Neural cell (in vitro differentiated cells): ENCODE data around the gene FHAD1. TPM values are rescaled to one million over a fixed set of nuclear protein-coding genes. Genes with fewer than 3 reads are reported as not detected.

Experiments used
- H2AFZ ChIP-seq: fragments of 200-600, 300-800 bp; sonication (generic), shearing (Covaris generic); 2 replicates; pipeline ENCODE4 v1.6.0; 2014; ENCODE audit warnings: low read depth, mild to moderate bottlenecking, antibody characterized with exemption, low read length, moderate library complexity
- H3F3A ChIP-seq: fragments of 200-600 bp; shearing (Covaris generic); 2 replicates; pipeline ENCODE4 v1.6.1; 2016; ENCODE audit warnings: mild to moderate bottlenecking, moderate library complexity, mixed read lengths, antibody characterized with exemption, low read length; ENCODE audit not compliant: insufficient read depth, poor library complexity, severe bottlenecking
- H3K27ac ChIP-seq: fragments of 200-600, 300-800 bp; sonication (generic), shearing (Covaris generic); 2 replicates; pipeline ENCODE4 v1.5.1; 2014; ENCODE audit warnings: mild to moderate bottlenecking, low read length, moderate library complexity
- H3K27me3 ChIP-seq: fragments of 300-800, 200-600 bp; sonication (generic), shearing (Covaris generic); 2 replicates; pipeline ENCODE4 v1.6.0; 2014; ENCODE audit warnings: mild to moderate bottlenecking, low read depth, low read length, moderate library complexity; ENCODE audit not compliant: insufficient read depth
- H3K36me3 ChIP-seq: fragments of 300-800, 200-600 bp; sonication (generic), shearing (Covaris generic); 2 replicates; pipeline ENCODE4 v1.5.1; 2014; ENCODE audit warnings: mild to moderate bottlenecking, antibody characterized with exemption, low read length, moderate library complexity; ENCODE audit not compliant: insufficient read depth
- H3K4me2 ChIP-seq: fragments of 300-800, 200-600 bp; sonication (generic), shearing (Covaris generic); 2 replicates; pipeline ENCODE4 v1.6.0; 2014; ENCODE audit warnings: mild to moderate bottlenecking, low read length
- H3K4me3 ChIP-seq: fragments of 300-800, 200-600 bp; sonication (generic), shearing (Covaris generic); 2 replicates; pipeline ENCODE4 v1.5.1; 2014; ENCODE audit warnings: mild to moderate bottlenecking, low read length, moderate library complexity
- H3K79me2 ChIP-seq: fragments of 200-600 bp; shearing (Covaris generic); replicated peaks from 2 replicates; pipeline ENCODE4 v1.6.0; 2014; ENCODE audit warnings: mild to moderate bottlenecking, low read length, moderate library complexity; ENCODE audit not compliant: insufficient read depth
- H3K9ac ChIP-seq: fragments of 300-800, 200-600 bp; sonication (generic), shearing (Covaris generic); 2 replicates; pipeline ENCODE4 v1.6.1; 2016; ENCODE audit warnings: mild to moderate bottlenecking, low read length, mixed read lengths
- H3K9me2 ChIP-seq: fragments of 200-600 bp; shearing (Covaris generic); 2 replicates; pipeline ENCODE4 v1.6.1; 2016; ENCODE audit warnings: mild to moderate bottlenecking, low read length, mixed read lengths; ENCODE audit not compliant: insufficient read depth
- H3K9me3 ChIP-seq: fragments of 200-600, 300-800 bp; sonication (generic), shearing (Covaris generic); 2 replicates; pipeline ENCODE4 v1.6.1; 2016; ENCODE audit warnings: mild to moderate bottlenecking, mixed run types, low read length, moderate library complexity, mixed read lengths
- H4K20me1 ChIP-seq: fragments of 200-600 bp; shearing (Covaris generic); 2 replicates; pipeline ENCODE4 v1.6.1; 2016; ENCODE audit warnings: mild to moderate bottlenecking, mixed run types; ENCODE audit not compliant: insufficient read depth
- CTCF ChIP-seq: fragments of 450-650 bp; IDR thresholded peaks from 2 replicates; pipeline ENCODE4 v1.5.1; 2014; ENCODE audit warnings: antibody characterized with exemption, mild to moderate bottlenecking, moderate library complexity; ENCODE audit not compliant: poor library complexity, severe bottlenecking
- EP300 ChIP-seq: fragments of 450-650 bp; conservative IDR thresholded peaks from 2 replicates; pipeline ENCODE4 v1.6.1; 2014; ENCODE audit warnings: antibody characterized with exemption, mild to moderate bottlenecking, moderate library complexity; ENCODE audit not compliant: poor library complexity, severe bottlenecking
- EZH2 ChIP-seq: fragments of 200-600, 300-800 bp; shearing (Covaris generic), sonication (generic); IDR thresholded peaks from 2 replicates; pipeline ENCODE4 v1.6.1; 2014; ENCODE audit warnings: antibody characterized with exemption, low read length, borderline replicate concordance, mild to moderate bottlenecking; ENCODE audit not compliant: insufficient read depth, poor library complexity, severe bottlenecking
- MXI1 ChIP-seq: fragments of 450-650 bp; conservative IDR thresholded peaks from 2 replicates; pipeline ENCODE4 v1.6.1; 2014; ENCODE audit warnings: antibody characterized with exemption, mild to moderate bottlenecking; ENCODE audit not compliant: poor library complexity, severe bottlenecking
- POLR2AphosphoS5 ChIP-seq: IDR thresholded peaks from 2 replicates; pipeline ENCODE4 v1.6.1; 2012
- RAD21 ChIP-seq: fragments of 450-650 bp; conservative IDR thresholded peaks from 2 replicates; pipeline ENCODE4 v1.6.1; 2014; ENCODE audit warnings: antibody characterized with exemption, mild to moderate bottlenecking, moderate library complexity
- REST ChIP-seq: IDR thresholded peaks from 2 replicates; pipeline ENCODE4 v1.6.1; 2012; ENCODE audit warnings: borderline replicate concordance
- SMC3 ChIP-seq: fragments of 450-650 bp; conservative IDR thresholded peaks from 2 replicates; pipeline ENCODE4 v1.6.1; 2014; ENCODE audit warnings: antibody characterized with exemption, mild to moderate bottlenecking, moderate library complexity; ENCODE audit not compliant: poor library complexity
- TAF1 ChIP-seq: IDR thresholded peaks from 2 replicates; pipeline ENCODE4 v1.6.1; 2012; ENCODE audit warnings: low read depth
- polyA plus RNA-seq: library from polyadenylated mRNA; depleted of rRNA; stranded (reverse); fragments of >200 nt; gene quantifications from 2 replicates; pipeline ENCODE4 v1.2.3, GENCODE V29; 2014

The FHAD1 gene
- polyA plus RNA-seq, 1 donor from 2014 or later: 0.46 TPM

- no peak overlapping the region for H3K4me3 ChIP-seq
- no peaks in the 10 kb centered on the region for H3K36me3 ChIP-seq
- H3K79me2 ChIP-seq: no peaks in the 10 kb centered on the region
- no peaks in the 10 kb centered on the region for H3F3A ChIP-seq
- H3K9me2 ChIP-seq: no peaks in the 10 kb centered on the region
- no peak overlapping the region for H3K9ac ChIP-seq
- no peak overlapping the region for H2AFZ ChIP-seq
- H3K9me3 ChIP-seq: no peaks in the 10 kb centered on the region
- H3K4me2 ChIP-seq: no peak overlapping the region
- H3K27me3 ChIP-seq: no peaks in the 10 kb centered on the region
- TF ChIP-seq REST: no peak
- no peak for TF ChIP-seq CTCF
- TF ChIP-seq RAD21: no peak
- TF ChIP-seq TAF1: no peak
- no peak for TF ChIP-seq POLR2AphosphoS5
- TF ChIP-seq MXI1: no peak
- TF ChIP-seq SMC3: no peak
- no peak for TF ChIP-seq EZH2
- no peak for TF ChIP-seq EP300
- no peaks in the 10 kb centered on the region for H4K20me1 ChIP-seq
- H3K27ac ChIP-seq: no peak overlapping the region
Measured at GRCh38 chr1:15330028-15330427, 83.0 kb downstream of the FHAD1 start.

GRCh38 chr1:15331180-15331579, 84.2 kb downstream of the FHAD1 start:
- TF ChIP-seq EZH2 (no peak), SMC3 (no peak), POLR2AphosphoS5 (no peak), TAF1 (no peak), RAD21 (no peak), REST (no peak), CTCF (no peak), EP300 (no peak), MXI1 (no peak)
- no peaks in the 10 kb centered on the region for H3K36me3 ChIP-seq
- no peaks in the 10 kb centered on the region for H3K79me2 ChIP-seq
- no peak overlapping the region for H2AFZ ChIP-seq
- H3K27me3 ChIP-seq: no peaks in the 10 kb centered on the region
- H4K20me1 ChIP-seq: no peaks in the 10 kb centered on the region
- no peak overlapping the region for H3K9ac ChIP-seq
- no peaks in the 10 kb centered on the region for H3K9me2 ChIP-seq
- H3K27ac ChIP-seq: no peak overlapping the region
- H3K4me3 ChIP-seq: no peak overlapping the region
- no peaks in the 10 kb centered on the region for H3F3A ChIP-seq
- no peak overlapping the region for H3K4me2 ChIP-seq
- no peaks in the 10 kb centered on the region for H3K9me3 ChIP-seq
